ENCODE results near the gene PHYH.

- TF ChIP-seq CTCF (IDR thresholded peaks at IDR 0.05) (peak in 2 of 4 experiments; percentile 13 to 23), POLR2AphosphoS5 (IDR thresholded peaks at IDR 0.05) (peak; percentile 66)
Measured at GRCh38 chr10:13299437-13300287, at the start of gene PHYH.

Data from gastroesophageal sphincter (tissue), 3 donors.